Parathyroid adenoma (tissue), 2 donors: ENCODE results near the gene TAF4.

Source experiments
- H2AFZ ChIP-seq: fragments of 300-600 bp; sonication (generic); one replicate; pipeline ENCODE4 v1.7.0; 2017; ENCODE audit warnings: antibody characterized with exemption, mild to moderate bottlenecking
- H3K27ac ChIP-seq: fragments of 300-600 bp; sonication (generic); one replicate; pipeline ENCODE4 v1.7.0; 2017
- H3K27me3 ChIP-seq: fragments of 300-600 bp; sonication (generic); one replicate; pipeline ENCODE4 v1.7.0; 2017; ENCODE audit warnings: low read length; ENCODE audit not compliant: control insufficient read depth, insufficient read depth
- H3K36me3 ChIP-seq: fragments of 300-600 bp; sonication (generic); one replicate; pipeline ENCODE4 v1.7.0; 2017; ENCODE audit warnings: low read length; ENCODE audit not compliant: control insufficient read depth, insufficient read depth
- H3K4me1 ChIP-seq: fragments of 300-600 bp; sonication (generic); one replicate; pipeline ENCODE4 v1.7.0; 2017; ENCODE audit warnings: control low read depth
- H3K4me2 ChIP-seq: fragments of 300-600 bp; sonication (generic); one replicate; pipeline ENCODE4 v1.7.0; 2017; ENCODE audit warnings: low read length
- H3K4me3 ChIP-seq: fragments of 300-600 bp; sonication (generic); one replicate; pipeline ENCODE4 v1.7.0; 2017; ENCODE audit warnings: low read depth, low read length
- H3K79me2 ChIP-seq: fragments of 300-600 bp; sonication (generic); one replicate; pipeline ENCODE4 v1.7.0; 2017; ENCODE audit warnings: control low read depth
- H3K9ac ChIP-seq: fragments of 300-600 bp; sonication (generic); one replicate; pipeline ENCODE4 v1.7.0; 2017; ENCODE audit warnings: mild to moderate bottlenecking
- H3K9me3 ChIP-seq: fragments of 300-600 bp; sonication (generic); one replicate; pipeline ENCODE4 v1.7.0; 2017; ENCODE audit warnings: low read length; ENCODE audit not compliant: control insufficient read depth
- CTCF ChIP-seq: fragments of 300-600 bp; sonication (generic); IDR thresholded peaks from one replicate; pipeline ENCODE4 v1.7.0; 2017; ENCODE audit warnings: antibody characterized with exemption, mild to moderate bottlenecking
- donor health status: primary hyperparathyroidism.

TAF4 gene

GRCh38 chr20:61939691-61940360, 125.9 kb downstream of the TAF4 start:
- H3K4me3 ChIP-seq, result no peak overlapping the region
- no peak overlapping the region for H3K27ac ChIP-seq
- no peaks in the 10 kb centered on the region for H3K4me1 ChIP-seq
- H3K36me3 ChIP-seq, result no peaks in the 10 kb centered on the region
- no peak overlapping the region for H2AFZ ChIP-seq
- peaks cover 4% of the 10 kb centered on the region for H3K27me3 ChIP-seq
- H3K9ac ChIP-seq, result no peak overlapping the region
- H3K9me3 ChIP-seq, result no peaks in the 10 kb centered on the region
- H3K79me2 ChIP-seq, result no peaks in the 10 kb centered on the region
- H3K4me2 ChIP-seq, result no peak overlapping the region
- no peak for TF ChIP-seq CTCF

- TF ChIP-seq CTCF, result no peak
- Histone ChIP-seq H3K27ac (no peak overlapping the region), H3K36me3 (no peaks in the 10 kb centered on the region), H3K4me1 (no peaks in the 10 kb centered on the region), H3K4me3 (no peak overlapping the region), H3K9ac (no peak overlapping the region), H3K4me2 (no peak overlapping the region), H3K27me3 (peaks cover 4% of the 10 kb centered on the region), H2AFZ (no peak overlapping the region), H3K9me3 (no peaks in the 10 kb centered on the region), H3K79me2 (no peaks in the 10 kb centered on the region)
Observed at GRCh38 chr20:61938839-61939690, 126.6 kb downstream of the TAF4 start.

GRCh38 chr20:61937963-61938838, 127.5 kb downstream of the TAF4 start:
- H3K9me3 ChIP-seq, result no peaks in the 10 kb centered on the region

More at GRCh38 chr20:61937963-61938838, 127.5 kb downstream of the TAF4 start:
- no peaks in the 10 kb centered on the region for H3K79me2 ChIP-seq
- no peak overlapping the region for H2AFZ ChIP-seq
- no peak overlapping the region for H3K4me2 ChIP-seq
- no peaks in the 10 kb centered on the region for H3K36me3 ChIP-seq
- H3K27ac ChIP-seq, result no peak overlapping the region
- peaks cover 4% of the 10 kb centered on the region for H3K27me3 ChIP-seq
- H3K4me1 ChIP-seq, result no peaks in the 10 kb centered on the region
- no peak for TF ChIP-seq CTCF
- H3K9ac ChIP-seq, result no peak overlapping the region
- no peak overlapping the region for H3K4me3 ChIP-seq
